Measurements from ENCODE around the gene C12orf60. TPM values are rescaled to one million over a fixed set of nuclear protein-coding genes. Genes with fewer than 3 reads are reported as not detected.
"Not testable (repeated sequence)": the region's sequence is repeated elsewhere in the genome, so short reads cannot be mapped to it uniquely, and the experiment has no call there.

The C12orf60 gene
- total RNA-seq, 1 experiment from 2014 or later = 3.5 TPM

DNA sequence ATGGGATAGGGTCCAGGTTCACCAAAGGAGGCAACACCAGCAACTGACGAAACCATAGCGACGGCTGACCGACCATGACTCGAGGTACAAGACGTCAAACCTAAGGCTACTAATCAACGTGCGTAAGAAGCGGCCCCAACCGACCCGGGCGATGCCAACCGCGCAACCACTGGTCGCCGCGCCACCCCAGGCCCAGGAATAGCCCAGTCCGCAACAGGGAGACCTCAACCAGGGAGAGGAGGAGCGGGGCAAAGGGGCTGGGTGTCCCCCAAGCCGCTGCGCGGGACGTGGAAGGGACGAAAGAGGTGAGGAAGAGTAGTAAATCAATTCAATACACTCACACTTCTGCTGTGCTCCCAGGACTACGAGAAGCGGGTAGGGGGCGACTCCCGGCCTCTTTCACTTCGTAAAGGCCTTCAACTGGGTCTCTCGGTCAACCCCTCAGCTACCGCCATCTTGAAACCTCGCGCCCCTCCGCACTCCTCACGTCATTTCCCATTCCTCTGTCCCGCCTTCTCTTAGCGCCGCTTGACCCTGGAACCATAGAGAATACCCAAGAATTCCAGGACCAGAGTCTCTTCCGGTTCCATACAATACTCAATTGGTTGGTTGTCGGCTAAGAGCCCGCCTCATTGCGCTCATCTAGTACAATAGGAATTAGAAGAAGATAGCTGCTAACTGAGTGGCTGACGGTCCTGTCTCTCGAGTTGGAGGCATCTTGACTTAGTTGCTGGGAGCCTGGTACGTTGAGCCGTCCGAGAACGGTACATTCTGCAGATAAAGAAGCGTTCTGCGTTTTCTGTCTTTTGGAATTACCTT is at the start of gene C12orf60, which contains the start of gene WBP11 (continued):
- TF ChIP-seq ZBTB33 (IDR thresholded peaks at IDR 0.05; ENCODE audit: extremely low read depth, insufficient replicate concordance, low read length) (no peak), SP1 (IDR thresholded peaks at IDR 0.05; ENCODE audit: low read depth) (peak; percentile 92)

DNA sequence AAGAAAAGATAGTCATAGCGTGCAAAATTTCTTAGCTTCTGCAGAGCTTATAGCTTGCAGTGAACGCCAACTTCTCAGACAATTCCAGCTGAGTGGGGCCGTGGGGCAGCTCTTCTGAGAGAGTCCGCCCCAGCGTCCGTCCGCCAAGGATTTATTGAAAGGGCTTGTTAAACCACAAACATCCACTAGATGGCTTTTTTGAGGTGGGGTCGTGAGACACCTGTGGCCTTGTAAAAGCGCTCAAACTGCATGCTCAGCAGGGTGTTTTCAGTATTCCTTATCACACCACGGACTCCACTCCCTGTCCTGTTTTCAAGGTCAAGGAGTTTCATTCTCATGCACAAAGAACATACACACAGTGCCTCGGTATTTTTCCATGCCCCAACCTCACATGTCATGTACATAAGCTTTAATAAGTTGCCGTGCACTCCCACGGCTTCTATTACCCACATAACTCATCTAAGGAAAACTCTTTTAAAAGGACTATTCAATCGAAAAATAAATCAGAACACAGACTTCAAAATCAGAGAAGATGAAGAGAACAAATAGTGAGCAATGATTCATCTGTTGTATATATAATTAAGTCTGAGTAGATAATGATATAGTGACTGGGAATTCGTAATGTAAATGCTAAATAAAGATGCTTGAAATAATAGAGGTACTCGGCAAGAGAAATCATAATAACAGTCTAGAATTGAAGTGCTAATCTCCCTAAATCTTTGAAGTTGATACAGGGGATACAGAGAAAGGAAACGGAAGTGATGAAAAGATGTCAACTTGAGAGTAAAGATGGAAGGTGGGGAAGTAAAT is 46.9 kb upstream of the C12orf60 start:
- Histone ChIP-seq H3K36me3 (ENCODE audit: control insufficient read depth in 1 of 2, insufficient read depth in 2 of 2, low read length in 2 of 2) (no peaks in the 10 kb centered on the region), H3K4me3 (replicated peaks in 1 of 2; ENCODE audit: low read depth in 1 of 2, low read length in 2 of 2) (no peak overlapping the region), H3K79me2 (ENCODE audit: insufficient read depth, low read length) (no peaks in the 10 kb centered on the region), H3K9me2 (ENCODE audit: insufficient read depth) (no peaks in the 10 kb centered on the region), H4K20me1 (ENCODE audit: insufficient read depth) (no peaks in the 10 kb centered on the region), H3K9me3 (ENCODE audit: control insufficient read depth in 1 of 2, insufficient read depth in 1 of 2, low read depth in 1 of 2, low read length in 2 of 2) (peaks cover 0 to 2% of the 10 kb centered on the region in 2 experiments; a peak in 2 of 4 replicates), H2AFZ (ENCODE audit: low read depth, low read length, poor library complexity, severe bottlenecking) (no peak overlapping the region), H3K27me3 (ENCODE audit: insufficient read depth, low read length) (no peaks in the 10 kb centered on the region), H3K9ac (ENCODE audit: low read length) (no peak overlapping the region), H3K27ac (ENCODE audit: low read depth, low read length) (no peak overlapping the region), H3K4me1 (ENCODE audit: control insufficient read depth in 1 of 2, insufficient read depth in 2 of 2, low read length in 2 of 2) (peaks cover 0 to 4% of the 10 kb centered on the region in 2 experiments; a peak in 1 of 4 replicates), H3K4me2 (ENCODE audit: low read length) (no peak overlapping the region)
- DNase-seq (ENCODE audit: low read depth, low spot score) (no peak), ATAC-seq (no peak)
- POLR2A ChIA-PET = no interaction called here
- intact Hi-C loops (cut with micrococcal nuclease) = no loop called here
- CTCF ChIA-PET = interaction anchor here (0.6 to 0.8 kb wide), 2 partner anchors 11 to 26 kb away, joined by 3 read pairs; no protein-coding TSS in a partner anchor
- no peak for TF ChIP-seq ZBTB33 (IDR thresholded peaks at IDR 0.05; ENCODE audit: extremely low read depth, insufficient replicate concordance, low read length)
- TF ChIP-seq, protein P1, sequence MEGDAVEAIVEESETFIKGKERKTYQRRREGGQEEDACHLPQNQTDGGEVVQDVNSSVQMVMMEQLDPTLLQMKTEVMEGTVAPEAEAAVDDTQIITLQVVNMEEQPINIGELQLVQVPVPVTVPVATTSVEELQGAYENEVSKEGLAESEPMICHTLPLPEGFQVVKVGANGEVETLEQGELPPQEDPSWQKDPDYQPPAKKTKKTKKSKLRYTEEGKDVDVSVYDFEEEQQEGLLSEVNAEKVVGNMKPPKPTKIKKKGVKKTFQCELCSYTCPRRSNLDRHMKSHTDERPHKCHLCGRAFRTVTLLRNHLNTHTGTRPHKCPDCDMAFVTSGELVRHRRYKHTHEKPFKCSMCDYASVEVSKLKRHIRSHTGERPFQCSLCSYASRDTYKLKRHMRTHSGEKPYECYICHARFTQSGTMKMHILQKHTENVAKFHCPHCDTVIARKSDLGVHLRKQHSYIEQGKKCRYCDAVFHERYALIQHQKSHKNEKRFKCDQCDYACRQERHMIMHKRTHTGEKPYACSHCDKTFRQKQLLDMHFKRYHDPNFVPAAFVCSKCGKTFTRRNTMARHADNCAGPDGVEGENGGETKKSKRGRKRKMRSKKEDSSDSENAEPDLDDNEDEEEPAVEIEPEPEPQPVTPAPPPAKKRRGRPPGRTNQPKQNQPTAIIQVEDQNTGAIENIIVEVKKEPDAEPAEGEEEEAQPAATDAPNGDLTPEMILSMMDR (IDR thresholded peaks at IDR 0.05 in 2 of 3, conservative IDR thresholded peaks at IDR 0.05 in 1 of 3; ENCODE audit: borderline replicate concordance in 1 of 3, insufficient read depth in 1 of 3, low read depth in 2 of 3, low read length in 2 of 3) = peak in 2 of 3 experiments; percentile 30 to 48; a peak in 4 of 6 replicates
- no TSS peak for BruUV-seq (replicated peaks)
- RAD21 ChIA-PET (ENCODE audit: low non-redundant PET in 1 of 2, low total read pairs in 2 of 2, uncharacterized antibody in 2 of 2, unreplicated experiment in 2 of 2) = no interaction called here

- H3K4me3 ChIP-seq (replicated peaks in 1 of 2; ENCODE audit: low read depth in 1 of 2, low read length in 2 of 2); intact Hi-C loops (cut with micrococcal nuclease); DNase-seq (ENCODE audit: low read depth, low spot score); H3K27ac ChIP-seq (ENCODE audit: low read depth, low read length); ATAC-seq; H3K36me3 ChIP-seq (ENCODE audit: control insufficient read depth in 1 of 2, insufficient read depth in 2 of 2, low read length in 2 of 2); H3K9me2 ChIP-seq (ENCODE audit: insufficient read depth); POLR2A ChIA-PET; H3K27me3 ChIP-seq (ENCODE audit: insufficient read depth, low read length); H2AFZ ChIP-seq (ENCODE audit: low read depth, low read length, poor library complexity, severe bottlenecking); H3K9me3 ChIP-seq (ENCODE audit: control insufficient read depth in 1 of 2, insufficient read depth in 1 of 2, low read depth in 1 of 2, low read length in 2 of 2); H3K4me1 ChIP-seq (ENCODE audit: control insufficient read depth in 1 of 2, insufficient read depth in 2 of 2, low read length in 2 of 2); CTCF ChIA-PET; H3K79me2 ChIP-seq (ENCODE audit: insufficient read depth, low read length); H3K9ac ChIP-seq (ENCODE audit: low read length); BruUV-seq (replicated peaks); H3K4me2 ChIP-seq (ENCODE audit: low read length); RAD21 ChIA-PET (ENCODE audit: low non-redundant PET in 1 of 2, low total read pairs in 2 of 2, uncharacterized antibody in 2 of 2, unreplicated experiment in 2 of 2); H4K20me1 ChIP-seq (ENCODE audit: insufficient read depth): not testable (repeated sequence)
Observed at GRCh38 chr12:14759711-14760280, 43.7 kb upstream of the C12orf60 start.
